Medulla oblongata (tissue), 1 donor: Measurements from ENCODE around the gene ZSCAN5B.
"Not testable (repeated sequence)": the region's sequence is repeated elsewhere in the genome, so short reads cannot be mapped to it uniquely, and the experiment has no call there.

Experiments used
- DNase-seq: peaks from one replicate; pipeline ENCODE4 v3.0.0-alpha.2; 2015; ENCODE audit errors: extremely low spot score

ZSCAN5B gene

GRCh38 chr19:56175861-56176307 is 21.7 kb downstream of the ZSCAN5B start, which contains the start of gene GALP:
TSS of gene GALP (plus strand) at chr19:56176008. CDS start at chr19:56177109, 1,101 bp downstream.
- not testable (repeated sequence) for DNase-seq

GRCh38 chr19:56174550-56174949 is 23.0 kb downstream of the ZSCAN5B start:
- DNase-seq, result no peak

DNA sequence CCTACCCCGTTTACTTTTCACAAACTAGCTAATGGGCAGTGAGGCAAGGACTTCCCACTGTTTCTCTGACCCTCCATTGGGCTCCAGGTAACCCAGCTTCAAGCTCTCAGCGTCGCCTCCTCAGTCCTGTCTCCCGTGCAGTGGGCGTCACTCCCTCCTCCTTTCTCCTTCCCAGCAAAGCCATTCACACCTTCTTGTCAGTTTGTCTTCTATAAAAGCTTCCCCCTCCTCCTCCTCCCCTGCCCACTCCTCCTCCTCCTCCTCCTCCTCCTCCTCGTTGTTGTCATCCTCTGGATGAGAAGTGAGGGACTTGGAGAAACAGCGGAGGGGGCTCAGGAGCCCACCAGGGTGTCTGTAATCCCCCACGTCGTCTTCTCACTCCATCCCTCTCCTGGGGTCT is 23.5 kb downstream of the ZSCAN5B start:
- no peak for DNase-seq

DNA sequence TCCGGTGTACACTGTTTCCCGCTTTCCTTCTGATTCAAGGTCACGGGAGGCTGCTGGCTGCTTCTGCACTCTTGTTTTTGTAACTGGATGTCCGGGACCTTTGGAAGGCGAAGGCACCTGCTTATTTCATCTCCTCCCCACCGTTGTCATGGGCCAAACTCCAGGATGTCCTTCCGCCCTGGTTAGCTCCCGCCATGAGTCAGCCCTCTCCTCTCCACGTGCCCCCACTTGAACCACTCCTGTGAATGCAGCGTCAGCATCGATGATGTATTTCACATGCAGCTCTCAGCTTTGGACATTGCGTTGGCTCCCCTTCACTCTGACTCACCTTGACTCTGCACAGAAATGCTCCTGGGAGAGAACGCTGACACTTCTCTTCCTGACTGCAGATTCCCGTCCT is 27.3 kb downstream of the ZSCAN5B start:
- no peak for DNase-seq

DNA sequence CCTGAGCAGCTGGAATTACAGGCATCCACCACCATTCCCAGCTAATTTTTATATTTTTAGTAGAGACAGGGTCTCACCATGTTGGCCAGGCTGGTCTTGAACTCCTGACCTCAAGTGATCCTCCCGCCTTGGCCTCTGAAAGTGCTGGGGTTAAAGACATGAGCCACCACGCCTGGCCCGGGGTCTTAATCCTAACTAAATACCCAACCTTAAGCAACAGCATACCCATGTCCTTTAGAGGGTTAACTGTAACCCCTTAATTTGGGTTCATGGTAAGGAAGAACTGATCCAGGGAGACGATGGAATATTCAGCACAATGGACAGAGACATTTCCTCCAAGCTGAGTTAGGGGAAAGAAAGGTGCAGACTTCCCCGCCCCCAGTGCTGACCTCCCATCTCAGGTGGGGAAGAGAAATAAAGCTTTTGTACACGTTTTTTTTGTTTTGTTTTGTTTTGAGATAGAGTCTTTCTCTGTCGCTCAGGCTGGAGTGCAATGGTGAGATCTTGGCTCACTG is 30.5 kb downstream of the ZSCAN5B start:
- no peak for DNase-seq

DNA sequence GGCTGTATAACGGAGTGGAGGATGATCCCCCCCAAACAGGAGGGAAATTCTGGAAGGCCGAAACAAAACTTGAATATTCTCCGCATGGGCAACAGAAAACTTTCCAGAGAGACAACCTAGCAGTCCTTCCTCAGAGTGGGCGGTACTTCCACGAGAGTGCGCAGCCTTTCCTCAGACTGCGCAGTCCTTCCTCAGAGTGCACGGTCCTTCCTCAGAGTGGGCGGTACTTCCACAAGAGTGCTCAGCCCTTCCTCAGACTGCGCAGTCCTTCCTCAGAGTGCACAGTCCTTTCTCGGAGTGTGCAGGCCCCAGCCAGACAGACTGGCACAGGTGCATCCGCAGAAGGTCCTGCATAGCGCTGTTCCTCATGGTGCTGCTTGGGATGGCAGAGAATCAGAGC is 34.5 kb downstream of the ZSCAN5B start:
- DNase-seq, result no peak

- no peak for DNase-seq
Observed at GRCh38 chr19:56162258-56162657, 35.3 kb downstream of the ZSCAN5B start.

GRCh38 chr19:56161534-56161933 is 36.0 kb downstream of the ZSCAN5B start:
- no peak for DNase-seq

- DNase-seq, result no peak
Observed at GRCh38 chr19:56159622-56160271, 37.8 kb downstream of the ZSCAN5B start.

DNA sequence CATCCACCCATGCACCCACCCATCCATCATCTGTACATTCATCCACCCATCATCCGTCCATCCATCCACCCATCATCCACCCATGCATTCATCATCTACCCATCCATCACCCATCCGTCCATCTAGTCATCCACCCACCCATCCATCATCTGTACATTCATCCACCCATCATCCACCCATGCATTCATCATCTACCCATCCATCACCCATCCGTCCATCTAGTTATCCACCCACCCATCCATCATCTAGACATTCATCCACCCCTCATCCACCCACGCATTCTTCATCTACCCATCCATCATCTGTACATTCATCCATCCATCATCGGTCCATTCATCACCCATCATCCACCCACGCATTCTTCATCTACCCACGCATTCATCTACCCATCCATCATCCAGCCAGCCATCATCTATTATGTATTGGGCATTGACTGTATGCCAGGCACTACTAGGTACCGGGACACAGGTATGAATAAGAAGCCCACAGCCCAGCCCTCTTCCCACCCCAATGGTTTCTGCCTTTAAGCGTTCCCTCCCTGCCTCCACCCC is 38.5 kb downstream of the ZSCAN5B start:
- DNase-seq, result no peak

DNA sequence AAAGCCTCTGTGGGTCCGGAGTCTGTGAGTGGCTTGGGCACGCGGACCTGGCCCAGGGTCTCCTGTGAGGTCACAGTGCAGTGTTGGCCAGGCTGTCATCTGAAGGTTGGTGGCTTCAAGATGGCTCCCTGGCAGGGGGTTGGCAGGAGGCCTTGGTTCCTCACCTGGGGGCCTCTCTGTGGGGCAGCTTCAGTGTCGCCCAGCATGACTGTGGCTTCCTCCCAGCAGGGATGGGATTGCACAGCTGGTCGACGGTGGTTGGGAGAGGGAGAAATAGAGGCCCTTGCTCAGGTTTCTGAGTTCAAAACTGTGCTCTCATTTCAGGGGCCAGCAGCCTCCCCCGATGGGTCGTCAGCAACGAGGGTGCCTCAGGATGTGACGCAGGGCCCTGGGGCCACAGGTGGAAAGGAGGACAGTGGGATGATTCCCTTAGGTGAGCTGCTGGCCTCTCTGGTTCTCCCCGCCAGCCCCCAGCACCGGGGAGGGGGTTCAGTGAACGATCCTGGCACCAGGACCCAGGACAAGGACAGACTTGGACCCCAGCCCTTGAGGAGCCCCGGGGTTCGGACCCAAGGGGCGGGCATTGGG is 39.3 kb downstream of the ZSCAN5B start:
- DNase-seq, result no peak

GRCh38 chr19:56156768-56157167 is 40.8 kb downstream of the ZSCAN5B start:
- no peak for DNase-seq

DNA sequence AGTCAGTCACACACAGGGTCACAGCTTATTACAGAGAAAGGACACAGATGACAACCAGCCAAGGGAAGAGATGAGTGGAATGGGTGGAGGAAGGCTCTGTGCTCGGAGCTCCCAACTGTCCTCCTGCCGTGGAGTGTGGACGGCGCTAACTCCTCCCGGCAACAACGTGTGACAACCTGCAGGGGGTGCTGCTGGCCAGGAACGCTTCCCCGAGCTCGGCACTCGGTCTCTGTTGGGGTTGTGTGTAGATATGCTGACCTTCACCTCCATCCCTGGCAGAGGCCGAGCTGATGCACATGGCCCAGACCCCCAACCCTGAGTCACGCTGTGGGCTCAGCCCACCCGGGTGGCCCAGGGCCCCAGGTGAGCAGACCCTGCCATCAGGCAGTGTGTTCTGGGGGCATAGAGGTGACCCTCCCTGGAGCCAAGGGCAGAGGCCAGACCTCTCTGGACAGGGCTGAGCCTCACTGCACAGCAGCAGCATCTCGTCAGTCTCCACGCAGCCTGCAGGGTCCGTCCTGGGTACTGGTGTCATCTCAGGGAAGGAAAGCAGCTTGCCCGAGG is 42.4 kb downstream of the ZSCAN5B start:
- DNase-seq, result no peak

DNA sequence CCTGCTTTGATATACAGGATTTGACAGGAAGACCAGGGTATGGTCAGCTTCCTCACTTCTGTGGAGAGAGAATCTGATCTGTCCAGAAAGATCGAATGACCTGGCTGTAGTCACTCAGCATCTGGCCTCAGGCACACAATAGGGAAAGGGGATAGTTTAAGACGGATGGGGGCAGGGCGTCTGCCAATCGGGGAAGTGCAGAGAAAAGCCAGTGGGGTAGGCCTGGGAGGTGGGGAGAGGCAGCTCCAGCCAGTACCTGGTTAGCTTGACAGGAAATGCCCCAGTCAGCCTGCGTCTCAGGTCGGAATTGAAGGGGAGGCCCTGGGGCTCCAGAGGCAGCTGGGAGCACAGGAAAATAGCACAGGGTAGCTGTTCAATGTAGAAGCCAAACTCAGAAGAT is 44.1 kb downstream of the ZSCAN5B start:
- DNase-seq, result no peak

DNA sequence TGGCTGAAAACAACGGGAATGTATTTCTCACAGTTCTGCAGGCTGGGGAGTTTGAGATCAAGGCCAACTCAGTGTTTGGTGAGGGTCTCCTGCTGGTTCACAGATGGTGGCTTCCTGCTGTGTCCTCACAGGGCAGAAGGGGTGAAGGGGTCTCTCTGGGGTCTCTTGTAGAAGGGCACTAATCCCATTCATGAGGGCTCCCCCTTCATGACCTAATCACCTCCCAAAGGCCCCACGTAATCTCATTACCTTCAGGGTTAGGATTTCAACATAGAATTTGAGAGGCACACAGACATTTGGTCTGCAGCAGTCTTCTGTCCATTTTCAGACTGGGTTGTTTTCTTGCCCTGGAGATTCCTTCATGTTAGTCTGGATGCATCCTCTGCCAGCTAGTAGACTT is 44.9 kb downstream of the ZSCAN5B start:
- DNase-seq, result no peak

GRCh38 chr19:56150358-56150757 is 47.2 kb downstream of the ZSCAN5B start:
- no peak for DNase-seq

- no peak for DNase-seq
Observed at GRCh38 chr19:56149656-56150038, 47.9 kb downstream of the ZSCAN5B start.

DNA sequence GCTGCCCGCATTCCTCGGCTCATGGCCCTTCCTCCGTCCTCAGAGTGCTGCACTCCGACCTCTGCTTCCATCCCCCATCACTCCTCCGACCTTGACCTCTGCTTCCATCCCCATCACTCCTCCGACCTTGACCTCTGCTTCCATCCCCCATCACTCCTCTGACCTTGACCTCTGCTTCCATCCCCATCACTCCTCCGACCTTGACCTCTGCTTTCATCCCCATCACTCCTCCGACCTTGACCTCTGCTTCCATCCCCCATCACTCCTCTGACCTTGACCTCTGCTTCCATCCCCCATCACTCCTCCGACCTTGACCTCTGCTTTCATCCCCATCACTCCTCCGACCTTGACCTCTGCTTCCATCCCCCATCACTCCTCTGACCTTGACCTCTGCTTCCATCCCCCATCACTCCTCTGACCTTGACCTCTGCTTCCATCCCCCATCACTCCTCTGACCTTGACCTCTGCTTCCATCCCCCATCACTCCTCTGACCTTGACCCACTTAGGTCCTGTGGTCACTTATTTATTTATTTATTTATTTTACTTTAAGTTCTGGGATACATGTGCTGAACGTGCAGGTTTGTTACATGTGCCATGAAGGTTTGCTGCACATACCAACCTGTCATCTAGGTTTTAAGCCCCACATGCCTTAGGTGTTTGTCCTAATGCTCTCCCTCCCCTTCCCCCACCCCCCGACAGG is 48.5 kb downstream of the ZSCAN5B start:
- DNase-seq, result not testable (repeated sequence)

- DNase-seq, result no peak
Observed at GRCh38 chr19:56148096-56148495, 49.5 kb downstream of the ZSCAN5B start.

DNA sequence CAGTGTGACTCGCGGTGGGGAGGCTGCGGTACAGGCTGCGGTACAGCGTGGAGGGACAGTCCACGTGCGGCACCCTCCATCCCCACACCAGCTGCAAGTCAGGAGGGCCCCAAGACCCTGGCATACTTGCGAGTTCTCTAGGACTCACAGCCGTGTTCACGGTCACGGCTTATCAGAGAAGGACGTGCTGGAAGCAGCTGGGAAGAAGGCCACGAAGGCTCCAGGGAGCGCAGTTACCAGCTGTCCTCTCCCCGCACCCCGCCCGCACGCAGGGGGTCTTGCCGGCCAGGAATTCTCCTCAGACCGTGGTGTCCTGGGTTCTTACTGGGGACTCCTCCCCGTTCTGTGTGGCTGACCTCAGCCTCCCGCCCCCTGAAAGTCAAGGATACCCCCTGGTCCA is 50.3 kb downstream of the ZSCAN5B start:
- DNase-seq, result no peak

DNA sequence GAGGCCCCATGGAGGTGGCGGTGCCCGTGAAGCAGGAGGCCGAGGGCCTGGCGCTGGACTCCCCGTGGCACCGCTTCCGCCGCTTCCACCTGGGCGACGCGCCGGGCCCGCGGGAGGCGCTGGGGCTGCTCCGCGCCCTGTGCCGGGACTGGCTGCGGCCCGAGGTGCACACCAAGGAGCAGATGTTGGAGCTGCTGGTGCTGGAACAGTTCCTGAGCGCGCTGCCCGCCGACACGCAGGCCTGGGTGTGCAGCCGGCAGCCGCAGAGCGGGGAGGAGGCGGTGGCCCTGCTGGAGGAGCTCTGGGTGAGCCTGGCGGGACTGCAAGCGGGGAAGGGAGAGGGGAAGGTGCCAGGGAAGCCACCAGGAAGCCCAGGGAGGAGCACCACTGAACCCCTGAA is 50.7 kb downstream of the ZSCAN5B start:
- no peak for DNase-seq

GRCh38 chr19:56145698-56146097 is 51.9 kb downstream of the ZSCAN5B start:
- DNase-seq, result no peak
